Smooth muscle cell (in vitro differentiated cells): ENCODE results near the gene PRR30. TPM values are rescaled to one million over a fixed set of nuclear protein-coding genes. Genes with fewer than 3 reads are reported as not detected.

Experiments used
- DNase-seq: peaks from one replicate; lab custom pipeline; 2025; ENCODE audit not compliant: unreplicated experiment; lab: John Stamatoyannopoulos, UW
- H2AFZ ChIP-seq: fragments of 200-600 bp; sonication (generic); 2 replicates; pipeline ENCODE4 v1.6.0; 2016; ENCODE audit warnings: antibody characterized with exemption, low read depth, mild to moderate bottlenecking
- H3F3A ChIP-seq: fragments of 200-600 bp; sonication (generic); 2 replicates; pipeline ENCODE4 v1.6.0; 2017; ENCODE audit warnings: antibody characterized with exemption, low read depth
- H3K27ac ChIP-seq: fragments of 200-600 bp; sonication (generic); 2 replicates; pipeline ENCODE4 v1.5.1; 2016; ENCODE audit warnings: low read depth, mild to moderate bottlenecking
- H3K27me3 ChIP-seq: fragments of 200-600 bp; sonication (generic); 2 replicates; pipeline ENCODE4 v1.6.1; 2016; ENCODE audit warnings: low read depth, mild to moderate bottlenecking
- H3K36me3 ChIP-seq: fragments of 200-600 bp; sonication (generic); 2 replicates; pipeline ENCODE4 v1.5.1; 2016; ENCODE audit warnings: low read depth
- H3K4me1 ChIP-seq: fragments of 200-600 bp; sonication (generic); 2 replicates; pipeline ENCODE4 v1.5.1; 2016; ENCODE audit warnings: low read depth
- H3K4me2 ChIP-seq: fragments of 200-600 bp; sonication (generic); 2 replicates; pipeline ENCODE4 v1.6.0; 2016; ENCODE audit warnings: mild to moderate bottlenecking
- H3K4me3 ChIP-seq: fragments of 200-600 bp; sonication (generic); 2 replicates; pipeline ENCODE4 v1.5.1; 2016; ENCODE audit warnings: mild to moderate bottlenecking
- H3K79me2 ChIP-seq: fragments of 200-600 bp; sonication (generic); 2 replicates; pipeline ENCODE4 v1.6.0; 2016; ENCODE audit warnings: low read depth, mild to moderate bottlenecking
- H3K9ac ChIP-seq: fragments of 200-600 bp; sonication (generic); 2 replicates; pipeline ENCODE4 v1.6.0; 2016; ENCODE audit warnings: low read depth
- H3K9me3 ChIP-seq: fragments of 200-600 bp; sonication (generic); replicated peaks from 2 replicates; pipeline ENCODE4 v1.5.1; 2016; ENCODE audit warnings: low read depth
- H4K20me1 ChIP-seq: fragments of 200-600 bp; sonication (generic); 2 replicates; pipeline ENCODE4 v1.6.0; 2016; ENCODE audit warnings: low read depth
- CTCF ChIP-seq: fragments of 200-600 bp; sonication (generic); IDR thresholded peaks from 2 replicates; pipeline ENCODE4 v1.5.1; 2017; ENCODE audit warnings: borderline replicate concordance, mild to moderate bottlenecking, antibody characterized with exemption; ENCODE audit not compliant: insufficient read depth, poor library complexity, severe bottlenecking
- WGBS: methylation state at CpG from one replicate; pipeline ENCODE4 v1.1.7; 2016; ENCODE audit warnings: low lambda C conversion rate; 5-methylcytosine and 5-hydroxymethylcytosine counted together
- polyA plus RNA-seq: library from polyadenylated mRNA; unstranded; fragments of >200 nt; fragmentation: Nextera tagmentation; extraction: Ambion mirVana; gene quantifications from 2 replicates; pipeline ENCODE4 v1.2.1, GENCODE V29; 2016
- total RNA-seq: library from RNA; depleted of rRNA; stranded (reverse); fragments of >200 nt; gene quantifications from 2 replicates; pipeline ENCODE4 v1.2.3, GENCODE V29; 2014

Gene PRR30
- total and polyA plus RNA-seq, 2 experiments from 2014 or later: not detected

DNA sequence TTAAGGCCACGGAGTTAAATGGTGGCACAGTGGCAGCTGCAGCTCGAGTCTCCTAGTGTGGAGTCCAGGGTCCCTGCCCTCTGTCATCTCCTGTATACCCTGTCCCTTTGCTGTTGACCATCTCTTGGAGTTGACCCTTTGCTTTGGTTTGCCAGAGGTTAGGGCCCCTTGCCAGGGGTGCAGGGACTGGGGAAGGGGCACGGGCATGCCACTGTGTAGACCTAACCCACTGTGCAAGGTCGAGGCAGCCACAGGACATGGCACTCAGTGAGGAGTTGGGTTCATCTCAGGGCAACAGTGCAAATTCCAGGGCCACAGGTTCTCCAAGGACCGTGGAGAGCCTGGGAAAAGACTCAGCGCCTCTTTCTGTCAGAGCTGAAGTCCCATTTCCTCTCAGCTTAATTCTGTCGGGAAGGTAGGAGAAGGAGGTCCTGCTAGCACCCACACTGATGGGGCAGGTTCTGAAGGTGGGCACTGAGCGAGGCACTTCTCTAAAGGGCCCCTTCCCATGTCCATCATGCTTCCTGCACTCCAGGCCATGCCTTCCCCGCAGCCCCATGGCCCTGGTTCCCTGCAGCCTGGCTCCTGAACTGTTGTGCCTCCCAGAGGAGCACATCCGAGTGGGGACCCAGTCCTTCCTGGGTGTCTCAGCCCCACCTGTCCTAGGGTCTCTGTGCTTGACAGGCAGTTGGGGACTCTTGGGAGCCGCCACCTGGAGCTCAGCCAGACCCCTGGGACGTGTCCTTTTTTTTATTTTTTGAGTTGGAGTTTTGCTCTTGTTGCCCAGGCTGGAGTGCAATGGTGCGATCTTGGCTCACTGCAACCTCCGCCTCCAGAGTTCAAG lies 49.9 kb downstream of the PRR30 start:
- Histone ChIP-seq H3K79me2 (no peaks in the 10 kb centered on the region), H3K4me2 (no peak overlapping the region), H3K9me3 (no peaks in the 10 kb centered on the region), H3K9ac (no peak overlapping the region), H3K27ac (no peak overlapping the region), H3K27me3 (no peaks in the 10 kb centered on the region), H3K4me3 (no peak overlapping the region), H3K4me1 (peaks cover 10% of the 10 kb centered on the region), H3F3A (peaks cover 12% of the 10 kb centered on the region), H2AFZ (no peak overlapping the region), H3K36me3 (no peaks in the 10 kb centered on the region), H4K20me1 (peaks cover 2% of the 10 kb centered on the region)
- WGBS: 94% methylated on average over 14 of the region's 14 CpGs
- no peak for TF ChIP-seq CTCF
- DNase-seq: no peak

- WGBS: 51% methylated on average over 6 of the region's 6 CpGs
- no peak overlapping the region for H3K4me3 ChIP-seq
- TF ChIP-seq CTCF: no peak
- H3K4me1 ChIP-seq: peaks cover 10% of the 10 kb centered on the region
- H3K79me2 ChIP-seq: no peaks in the 10 kb centered on the region
- no peaks in the 10 kb centered on the region for H3K27me3 ChIP-seq
- H2AFZ ChIP-seq: no peak overlapping the region
- no peaks in the 10 kb centered on the region for H3K9me3 ChIP-seq
- H3K36me3 ChIP-seq: no peaks in the 10 kb centered on the region
- peaks cover 9% of the 10 kb centered on the region for H4K20me1 ChIP-seq
- peaks cover 12% of the 10 kb centered on the region for H3F3A ChIP-seq
- no peak overlapping the region for H3K4me2 ChIP-seq
- DNase-seq: no peak
- H3K27ac ChIP-seq: no peak overlapping the region
- no peak overlapping the region for H3K9ac ChIP-seq
Measured at GRCh38 chr2:27088634-27089033, 50.6 kb downstream of the PRR30 start.

GRCh38 chr2:27087823-27088410 lies 51.3 kb downstream of the PRR30 start:
- WGBS: 91% methylated on average over 5 of the region's 5 CpGs
- no peak for DNase-seq
- H3K9me3 ChIP-seq: no peaks in the 10 kb centered on the region
- peaks cover 16% of the 10 kb centered on the region for H4K20me1 ChIP-seq
- no peak for TF ChIP-seq CTCF
- no peak overlapping the region for H3K27ac ChIP-seq
- H3K9ac ChIP-seq: no peak overlapping the region
- H3K79me2 ChIP-seq: no peaks in the 10 kb centered on the region
- peaks cover 15% of the 10 kb centered on the region for H3F3A ChIP-seq
- H3K4me1 ChIP-seq: peaks cover 10% of the 10 kb centered on the region
- no peaks in the 10 kb centered on the region for H3K36me3 ChIP-seq
- peak overlapping the region; percentile 83 for H3K4me3 ChIP-seq
- H3K27me3 ChIP-seq: no peaks in the 10 kb centered on the region
- H2AFZ ChIP-seq: no peak overlapping the region
- no peak overlapping the region for H3K4me2 ChIP-seq

Other genes starting within 250 kb of the PRR30 start
- gene MAPRE3, start 168.8 kb downstream of the PRR30 start, total RNA-seq: 9.5 and 12.5 TPM in 2 replicates
- 29.5 and 30.5 TPM in 2 replicates for gene MAPRE3, start 168.8 kb downstream of the PRR30 start, polyA plus RNA-seq
- gene TMEM214, start 106.4 kb downstream of the PRR30 start, total RNA-seq: 67.7 and 79.6 TPM in 2 replicates
- gene TMEM214, start 106.4 kb downstream of the PRR30 start, polyA plus RNA-seq: 94.9 and 99.7 TPM in 2 replicates
- gene AGBL5, start 87.7 kb downstream of the PRR30 start, total RNA-seq: 10.9 and 13.7 TPM in 2 replicates
- gene AGBL5, start 87.7 kb downstream of the PRR30 start, polyA plus RNA-seq: 17.1 and 20.0 TPM in 2 replicates
- 529 and 848 TPM in 2 replicates for gene OST4, start 67.8 kb downstream of the PRR30 start, total RNA-seq
- 1,164 and 1,292 TPM in 2 replicates for gene OST4, start 67.8 kb downstream of the PRR30 start, polyA plus RNA-seq
- 111 and 131 TPM in 2 replicates for gene EMILIN1, start 60.8 kb downstream of the PRR30 start, total RNA-seq
- 330 and 518 TPM in 2 replicates for gene EMILIN1, start 60.8 kb downstream of the PRR30 start, polyA plus RNA-seq
- 0.27 and 0.94 TPM in 2 replicates for gene KHK, start 52.6 kb downstream of the PRR30 start, total RNA-seq
- gene KHK, start 52.6 kb downstream of the PRR30 start, polyA plus RNA-seq: 1.6 and 2.1 TPM in 2 replicates
- gene CGREF1, start 20.3 kb downstream of the PRR30 start, total RNA-seq: 0.27 TPM in 1 of 2 replicates, not detected in the other
- 0.85 and 0.97 TPM in 2 replicates for gene CGREF1, start 20.3 kb downstream of the PRR30 start, polyA plus RNA-seq
- not detected in 2 replicates for gene ABHD1, start 15.6 kb downstream of the PRR30 start, total RNA-seq
- 0.13 TPM in 1 of 2 replicates, not detected in the other for gene ABHD1, start 15.6 kb downstream of the PRR30 start, polyA plus RNA-seq
- 44.9 and 53.2 TPM in 2 replicates for gene PREB, start 4.8 kb downstream of the PRR30 start, total RNA-seq
- 62.6 and 78.5 TPM in 2 replicates for gene PREB, start 4.8 kb downstream of the PRR30 start, polyA plus RNA-seq
- gene TCF23, start 9.6 kb upstream of the PRR30 start, total RNA-seq: not detected in 2 replicates
- gene TCF23, start 9.6 kb upstream of the PRR30 start, polyA plus RNA-seq: not detected in 2 replicates
- 233 and 243 TPM in 2 replicates for gene ATRAID, start 72.6 kb upstream of the PRR30 start, total RNA-seq
- gene ATRAID, start 72.6 kb upstream of the PRR30 start, polyA plus RNA-seq: 319 and 335 TPM in 2 replicates
- gene SLC5A6, start 72.9 kb upstream of the PRR30 start, total RNA-seq: 32.3 and 49.8 TPM in 2 replicates
- 25.7 and 35.8 TPM in 2 replicates for gene SLC5A6, start 72.9 kb upstream of the PRR30 start, polyA plus RNA-seq
- 20.3 and 20.4 TPM in 2 replicates for gene CAD, start 78.0 kb upstream of the PRR30 start, total RNA-seq
- gene CAD, start 78.0 kb upstream of the PRR30 start, polyA plus RNA-seq: 32.4 and 34.3 TPM in 2 replicates
- not detected in 2 replicates for gene SLC30A3, start 123.6 kb upstream of the PRR30 start, total RNA-seq
- 0.17 TPM in 1 of 2 replicates, not detected in the other for gene SLC30A3, start 123.6 kb upstream of the PRR30 start, polyA plus RNA-seq
- not detected in 2 replicates for gene DNAJC5G, start 136.0 kb upstream of the PRR30 start, total RNA-seq
- not detected in 2 replicates for gene DNAJC5G, start 136.0 kb upstream of the PRR30 start, polyA plus RNA-seq
- gene TRIM54, start 143.0 kb upstream of the PRR30 start, total RNA-seq: 0.22 TPM in 1 of 2 replicates, not detected in the other
- 0.80 TPM in 1 of 2 replicates, not detected in the other for gene TRIM54, start 143.0 kb upstream of the PRR30 start, polyA plus RNA-seq
- 0.36 and 0.54 TPM in 2 replicates for gene UCN, start 169.0 kb upstream of the PRR30 start, total RNA-seq
- 2.7 and 3.6 TPM in 2 replicates for gene UCN, start 169.0 kb upstream of the PRR30 start, polyA plus RNA-seq
- 87.1 and 114 TPM in 2 replicates for gene MPV17, start 183.7 kb upstream of the PRR30 start, total RNA-seq
- 117 and 128 TPM in 2 replicates for gene MPV17, start 183.7 kb upstream of the PRR30 start, polyA plus RNA-seq
- 37.7 and 42.3 TPM in 2 replicates for gene GTF3C2, start 217.4 kb upstream of the PRR30 start, total RNA-seq
- 40.3 and 53.8 TPM in 2 replicates for gene GTF3C2, start 217.4 kb upstream of the PRR30 start, polyA plus RNA-seq
- 30.6 and 36.4 TPM in 2 replicates for gene EIF2B4, start 230.9 kb upstream of the PRR30 start, total RNA-seq
- gene EIF2B4, start 230.9 kb upstream of the PRR30 start, polyA plus RNA-seq: 70.2 and 80.0 TPM in 2 replicates
- 84.5 and 88.4 TPM in 2 replicates for gene SNX17, start 231.2 kb upstream of the PRR30 start, total RNA-seq
- 128 and 155 TPM in 2 replicates for gene SNX17, start 231.2 kb upstream of the PRR30 start, polyA plus RNA-seq
- 6.5 and 7.6 TPM in 2 replicates for gene ZNF513, start 241.3 kb upstream of the PRR30 start, total RNA-seq
- 15.7 and 21.3 TPM in 2 replicates for gene ZNF513, start 241.3 kb upstream of the PRR30 start, polyA plus RNA-seq